ENCODE results near the gene RARRES2. TPM values are rescaled to one million over a fixed set of nuclear protein-coding genes. Genes with fewer than 3 reads are reported as not detected.

RARRES2 gene
- total RNA-seq, 2 donors from 2014 or later, result not detected

DNA sequence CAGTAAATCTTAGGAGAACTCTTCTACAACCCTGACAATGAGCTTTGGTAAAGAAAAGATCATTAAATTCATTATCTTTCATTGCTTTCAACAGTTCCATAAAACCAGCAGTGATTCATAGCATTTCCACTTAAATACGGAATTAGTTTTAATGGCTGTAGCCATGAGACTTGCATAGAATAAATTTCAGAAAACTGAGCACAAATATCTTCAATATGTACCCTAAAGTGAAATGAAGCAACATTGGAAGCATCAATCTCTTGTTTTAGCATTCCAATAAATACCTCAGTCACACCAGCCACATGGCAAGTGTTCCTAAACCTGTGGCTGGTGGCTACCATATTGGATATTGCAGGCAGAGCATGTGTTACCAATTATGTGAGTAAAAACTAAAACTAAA lies 3.6 kb upstream of the RARRES2 start:
- H3K27me3 Mint-ChIP-seq, result peaks cover 31 to 39% of the 10 kb centered on the region in 2 donors
- H3K4me3 Mint-ChIP-seq, result no peak overlapping the region
- no peaks in the 10 kb centered on the region for H3K9me3 Mint-ChIP-seq
- no peak overlapping the region for H3K27ac Mint-ChIP-seq
- H3K4me1 Mint-ChIP-seq (ENCODE audit: low read depth in 2 of 2), result peaks cover 0 to 6% of the 10 kb centered on the region in 2 donors
- no peak for ATAC-seq
- H3K36me3 Mint-ChIP-seq, result no peaks in the 10 kb centered on the region
- DNase-seq (ENCODE audit: low spot score), result no peak

DNA sequence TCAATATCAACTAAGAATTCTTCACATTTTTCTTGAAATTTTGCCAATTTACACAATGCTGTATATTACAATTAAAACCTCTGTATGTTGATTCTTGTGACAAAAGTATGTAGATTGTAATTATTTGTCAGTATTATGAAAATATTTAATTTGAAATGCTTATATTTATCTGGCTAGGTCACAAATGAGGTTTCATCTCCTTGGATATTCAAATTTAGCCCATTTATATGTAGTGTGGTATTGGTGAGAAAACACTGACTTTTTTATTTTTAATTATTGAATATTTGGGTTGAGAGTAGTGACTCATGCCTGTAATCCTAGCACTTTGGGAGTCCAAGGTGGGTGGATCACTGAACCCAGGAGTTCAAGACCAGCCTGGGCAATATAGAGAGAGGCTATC lies 2.9 kb upstream of the RARRES2 start:
- no peak for ATAC-seq
- DNase-seq (ENCODE audit: low spot score), result no peak
- Mint-ChIP-seq H3K4me3 (no peak overlapping the region), H3K4me1 (ENCODE audit: low read depth in 2 of 2) (peaks cover 0 to 8% of the 10 kb centered on the region in 2 donors), H3K27ac (no peak overlapping the region), H3K27me3 (peaks cover 31 to 42% of the 10 kb centered on the region in 2 donors), H3K9me3 (no peaks in the 10 kb centered on the region), H3K36me3 (no peaks in the 10 kb centered on the region)

- Mint-ChIP-seq H3K4me1 (ENCODE audit: low read depth in 2 of 2) (peaks cover 0 to 8% of the 10 kb centered on the region in 2 donors), H3K9me3 (no peaks in the 10 kb centered on the region), H3K27me3 (peaks cover 31 to 40% of the 10 kb centered on the region in 2 donors), H3K4me3 (no peak overlapping the region), H3K36me3 (no peaks in the 10 kb centered on the region), H3K27ac (no peak overlapping the region)
- no peak for DNase-seq (ENCODE audit: low spot score)
- no peak for ATAC-seq
These were observed 1.8 kb upstream of the RARRES2 start for GRCh38 chr7:150343225-150343624.

- ATAC-seq (no peak), DNase-seq (ENCODE audit: low spot score) (no peak)
- H3K27me3 Mint-ChIP-seq, result peaks cover 31 to 37% of the 10 kb centered on the region in 2 donors
- no peak overlapping the region for H3K27ac Mint-ChIP-seq
- no peak overlapping the region for H3K4me3 Mint-ChIP-seq
- no peaks in the 10 kb centered on the region for H3K9me3 Mint-ChIP-seq
- H3K36me3 Mint-ChIP-seq, result no peaks in the 10 kb centered on the region
- H3K4me1 Mint-ChIP-seq (ENCODE audit: low read depth in 2 of 2), result peaks cover 0 to 8% of the 10 kb centered on the region in 2 donors
These were observed 636 bp upstream of the RARRES2 start for GRCh38 chr7:150342121-150342408.

DNA sequence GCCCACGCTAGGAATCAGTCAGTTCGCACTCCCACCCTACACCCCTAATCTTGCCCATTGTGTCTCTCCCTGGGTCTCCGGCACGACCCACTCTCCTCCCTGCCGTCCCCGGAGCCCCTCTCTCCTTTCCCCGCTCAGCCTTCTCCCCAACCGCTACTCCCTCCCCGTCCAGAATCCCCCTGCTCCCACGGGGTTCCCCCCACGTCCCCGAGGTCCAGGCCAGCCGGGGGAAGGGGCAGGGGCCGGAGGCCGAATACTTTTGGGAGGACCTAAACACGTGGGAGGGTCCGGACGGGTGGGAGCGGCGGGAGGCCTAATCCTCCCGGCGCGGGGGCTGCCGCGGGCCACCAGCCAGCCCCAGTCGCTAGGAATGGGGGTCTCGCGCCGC lies 560 bp downstream of the RARRES2 start:
- no peak for ATAC-seq

GRCh38 chr7:150340024-150340749 lies 1.2 kb downstream of the RARRES2 start:
- Mint-ChIP-seq H3K27me3 (peaks cover 20 to 28% of the 10 kb centered on the region in 2 donors), H3K36me3 (no peaks in the 10 kb centered on the region), H3K27ac (no peak overlapping the region), H3K4me1 (ENCODE audit: low read depth in 2 of 2) (peaks cover 0 to 8% of the 10 kb centered on the region in 2 donors), H3K4me3 (no peak overlapping the region), H3K9me3 (no peaks in the 10 kb centered on the region)
- DNase-seq (ENCODE audit: low spot score), result no peak
- ATAC-seq, result no peak

More for the DNA sequence above, 560 bp downstream of the RARRES2 start:
- H3K4me3 Mint-ChIP-seq, result no peak overlapping the region
- no peaks in the 10 kb centered on the region for H3K9me3 Mint-ChIP-seq
- DNase-seq (ENCODE audit: low spot score), result no peak
- no peaks in the 10 kb centered on the region for H3K36me3 Mint-ChIP-seq
- peaks cover 0 to 8% of the 10 kb centered on the region in 2 donors for H3K4me1 Mint-ChIP-seq (ENCODE audit: low read depth in 2 of 2)
- peaks cover 21 to 28% of the 10 kb centered on the region in 2 donors for H3K27me3 Mint-ChIP-seq
- no peak overlapping the region for H3K27ac Mint-ChIP-seq

DNA sequence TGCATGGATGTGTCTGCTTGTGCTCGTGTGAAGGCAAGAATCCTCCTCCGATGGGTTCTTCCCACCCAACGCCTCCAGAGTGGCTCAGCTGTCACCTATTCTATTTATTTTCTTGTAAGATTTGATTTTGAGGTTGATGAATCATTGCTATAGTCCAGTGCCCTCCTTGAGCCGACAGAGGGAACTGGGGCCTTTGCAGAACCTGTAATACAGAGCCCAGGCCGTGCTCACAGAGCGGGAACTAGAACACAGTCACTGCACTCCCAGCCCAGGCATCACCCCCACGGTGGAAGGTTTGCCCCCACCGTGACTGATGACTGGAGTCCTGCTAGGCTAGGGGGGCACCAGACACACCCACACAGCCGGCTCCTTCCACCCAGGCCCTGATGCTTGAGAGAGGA lies 2.0 kb downstream of the RARRES2 start:
- Mint-ChIP-seq H3K9me3 (no peaks in the 10 kb centered on the region), H3K4me3 (no peak overlapping the region), H3K4me1 (ENCODE audit: low read depth in 2 of 2) (peaks cover 0 to 8% of the 10 kb centered on the region in 2 donors), H3K27ac (no peak overlapping the region), H3K36me3 (no peaks in the 10 kb centered on the region), H3K27me3 (peaks cover 20 to 28% of the 10 kb centered on the region in 2 donors)
- no peak for ATAC-seq
- no peak for DNase-seq (ENCODE audit: low spot score)

- DNase-seq (ENCODE audit: low spot score) (no peak), ATAC-seq (no peak)
- Mint-ChIP-seq H3K4me3 (no peak overlapping the region), H3K27ac (no peak overlapping the region), H3K27me3 (peaks cover 12 to 21% of the 10 kb centered on the region in 2 donors), H3K4me1 (ENCODE audit: low read depth in 2 of 2) (peaks cover 0 to 8% of the 10 kb centered on the region in 2 donors), H3K36me3 (no peaks in the 10 kb centered on the region), H3K9me3 (no peaks in the 10 kb centered on the region)
These were observed 3.1 kb downstream of the RARRES2 start for GRCh38 chr7:150338166-150338829.

GRCh38 chr7:150337659-150338081 lies 3.8 kb downstream of the RARRES2 start:
- Mint-ChIP-seq H3K4me1 (ENCODE audit: low read depth in 2 of 2) (peaks cover 0 to 8% of the 10 kb centered on the region in 2 donors), H3K27ac (no peak overlapping the region), H3K9me3 (no peaks in the 10 kb centered on the region), H3K27me3 (peaks cover 10 to 18% of the 10 kb centered on the region in 2 donors), H3K4me3 (no peak overlapping the region), H3K36me3 (no peaks in the 10 kb centered on the region)
- DNase-seq (ENCODE audit: low spot score) (no peak), ATAC-seq (no peak)

- Mint-ChIP-seq H3K27ac (no peak overlapping the region), H3K9me3 (no peaks in the 10 kb centered on the region), H3K36me3 (no peaks in the 10 kb centered on the region), H3K4me1 (ENCODE audit: low read depth in 2 of 2) (peaks cover 0 to 8% of the 10 kb centered on the region in 2 donors), H3K27me3 (peaks cover 7 to 16% of the 10 kb centered on the region in 2 donors), H3K4me3 (no peak overlapping the region)
- ATAC-seq, result peak in 1 of 2 donors; percentile 13
- no peak for DNase-seq (ENCODE audit: low spot score)
These were observed 4.2 kb downstream of the RARRES2 start for GRCh38 chr7:150337179-150337578.

DNA sequence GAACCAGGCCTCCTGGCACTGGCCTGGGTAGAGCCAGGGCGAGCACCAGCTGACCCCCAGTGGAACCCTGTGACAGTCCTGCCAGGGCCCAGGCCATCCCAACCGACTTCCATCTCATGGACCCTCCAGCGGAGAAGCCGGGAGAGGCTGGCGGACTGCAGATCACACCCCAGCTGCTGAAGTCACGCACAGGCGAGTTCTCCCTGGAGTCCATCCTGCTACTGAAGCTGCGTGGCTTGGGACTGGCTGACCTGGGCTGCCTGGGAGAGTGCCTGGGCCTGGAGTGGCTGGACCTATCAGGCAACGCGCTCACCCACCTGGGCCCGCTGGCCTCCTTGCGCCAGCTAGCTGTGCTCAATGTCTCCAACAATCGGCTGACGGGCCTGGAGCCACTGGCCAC lies 4.7 kb downstream of the RARRES2 start:
- no peak overlapping the region for H3K27ac Mint-ChIP-seq
- ATAC-seq, result no peak
- DNase-seq (ENCODE audit: low spot score), result no peak
- H3K9me3 Mint-ChIP-seq, result no peaks in the 10 kb centered on the region
- no peaks in the 10 kb centered on the region for H3K36me3 Mint-ChIP-seq
- peaks cover 2 to 12% of the 10 kb centered on the region in 2 donors for H3K27me3 Mint-ChIP-seq
- H3K4me3 Mint-ChIP-seq, result no peak overlapping the region
- H3K4me1 Mint-ChIP-seq (ENCODE audit: low read depth in 2 of 2), result peaks cover 0 to 5% of the 10 kb centered on the region in 2 donors

- ATAC-seq, result no peak
- Mint-ChIP-seq H3K27ac (no peak overlapping the region), H3K9me3 (no peaks in the 10 kb centered on the region), H3K27me3 (peaks cover 0 to 8% of the 10 kb centered on the region in 2 donors), H3K36me3 (no peaks in the 10 kb centered on the region), H3K4me3 (no peak overlapping the region), H3K4me1 (ENCODE audit: low read depth in 2 of 2) (peaks cover 0 to 6% of the 10 kb centered on the region in 2 donors)
- no peak for DNase-seq (ENCODE audit: low spot score)
These were observed 5.7 kb downstream of the RARRES2 start for GRCh38 chr7:150335774-150336112.

- ATAC-seq (no peak), DNase-seq (ENCODE audit: low spot score) (no peak)
- no peaks in the 10 kb centered on the region for H3K9me3 Mint-ChIP-seq
- H3K4me3 Mint-ChIP-seq, result no peak overlapping the region
- H3K27me3 Mint-ChIP-seq, result peaks cover 0 to 5% of the 10 kb centered on the region in 2 donors
- H3K36me3 Mint-ChIP-seq, result no peaks in the 10 kb centered on the region
- H3K4me1 Mint-ChIP-seq (ENCODE audit: low read depth in 2 of 2), result peaks cover 0 to 6% of the 10 kb centered on the region in 2 donors
- no peak overlapping the region for H3K27ac Mint-ChIP-seq
These were observed 6.2 kb downstream of the RARRES2 start for GRCh38 chr7:150335108-150335773.

DNA sequence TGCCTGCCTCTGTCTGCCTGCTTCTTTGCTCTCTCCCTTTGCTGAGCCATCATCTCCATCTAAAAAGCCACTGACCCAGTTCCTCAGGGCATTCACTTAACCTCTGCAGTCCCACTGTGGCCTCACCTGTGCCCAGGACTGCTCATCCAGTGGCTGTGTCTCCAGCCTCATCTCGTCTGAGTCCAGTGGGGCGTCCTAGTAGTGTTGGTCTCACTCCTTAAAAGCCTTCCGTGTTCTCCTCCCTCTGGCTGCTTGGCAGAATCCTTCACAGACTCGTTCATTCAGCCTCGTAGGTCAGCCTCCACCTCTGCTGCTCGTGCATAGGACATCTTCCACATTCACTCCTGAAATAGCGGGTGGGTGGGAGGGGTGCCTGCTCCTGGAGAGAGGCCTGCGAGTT lies 7.3 kb downstream of the RARRES2 start:
- DNase-seq (ENCODE audit: low spot score) (no peak), ATAC-seq (no peak)
- H3K36me3 Mint-ChIP-seq, result no peaks in the 10 kb centered on the region
- H3K4me1 Mint-ChIP-seq (ENCODE audit: low read depth in 2 of 2), result peaks cover 0 to 3% of the 10 kb centered on the region in 2 donors
- H3K27ac Mint-ChIP-seq, result no peak overlapping the region
- no peak overlapping the region for H3K4me3 Mint-ChIP-seq
- H3K9me3 Mint-ChIP-seq, result no peaks in the 10 kb centered on the region
- H3K27me3 Mint-ChIP-seq, result no peaks in the 10 kb centered on the region
